Trophoblast cell (in vitro differentiated cells and primary cell): ENCODE data around the gene ZNF79.

ENCODE experiments used
- DNase-seq, 2 donors: peaks; one replicate each; pipeline ENCODE4 v3.0.0-alpha.2; 2016
- H2AFZ ChIP-seq: 2 replicates; pipeline ENCODE4 v1.6.1; 2013; ENCODE audit warnings: low read length, moderate library complexity, mild to moderate bottlenecking; ENCODE audit not compliant: insufficient read depth, poor library complexity
- H2AK5ac ChIP-seq: 2 replicates; pipeline ENCODE4 v1.6.1; 2013; ENCODE audit warnings: mild to moderate bottlenecking, low read length
- H2BK120ac ChIP-seq: 2 replicates; pipeline ENCODE4 v1.6.1; 2013; ENCODE audit warnings: low read length, mild to moderate bottlenecking, moderate library complexity; ENCODE audit not compliant: insufficient read depth, poor library complexity
- H2BK12ac ChIP-seq: 2 replicates; pipeline ENCODE4 v1.6.1; 2013; ENCODE audit warnings: mild to moderate bottlenecking, low read length, moderate library complexity
- H2BK5ac ChIP-seq: 2 replicates; pipeline ENCODE4 v1.6.1; 2013; ENCODE audit warnings: low read length, low read depth, moderate library complexity, mild to moderate bottlenecking; ENCODE audit not compliant: poor library complexity
- H3K14ac ChIP-seq: 2 replicates; pipeline ENCODE4 v1.6.1; 2013; ENCODE audit warnings: mild to moderate bottlenecking, low read length
- H3K18ac ChIP-seq: 2 replicates; pipeline ENCODE4 v1.6.1; 2013; ENCODE audit warnings: mild to moderate bottlenecking, low read length
- H3K23ac ChIP-seq: 2 replicates; pipeline ENCODE4 v1.6.1; 2013; ENCODE audit warnings: low read length
- H3K27ac ChIP-seq: 2 replicates; pipeline ENCODE4 v1.5.1; 2013; ENCODE audit warnings: low read depth, mild to moderate bottlenecking, inconsistent platforms, low read length, moderate library complexity
- H3K27me3 ChIP-seq: 2 replicates; pipeline ENCODE4 v1.6.1; 2013; ENCODE audit warnings: inconsistent platforms, mild to moderate bottlenecking, low read length, moderate library complexity; ENCODE audit not compliant: insufficient read depth
- H3K36me3 ChIP-seq, 2 experiments: 1 replicate in 1 of 2; 2 replicates in 1 of 2; pipeline ENCODE4 v1.6.1; 2013; ENCODE audit warnings: low read length in 2 of 2, mild to moderate bottlenecking in 2 of 2, moderate library complexity in 1 of 2; ENCODE audit not compliant: insufficient read depth in 2 of 2, control insufficient read depth in 1 of 2
- H3K4ac ChIP-seq: 2 replicates; pipeline ENCODE4 v1.6.1; 2013; ENCODE audit warnings: low read depth, mild to moderate bottlenecking, low read length, moderate library complexity
- H3K4me1 ChIP-seq, 2 experiments: 1 replicate in 1 of 2; 2 replicates in 1 of 2; pipeline ENCODE4 v1.6.1; 2013; ENCODE audit warnings: low read length in 2 of 2, mild to moderate bottlenecking in 2 of 2, moderate library complexity in 1 of 2; ENCODE audit not compliant: insufficient read depth in 2 of 2, control insufficient read depth in 1 of 2
- H3K4me2 ChIP-seq: 2 replicates; pipeline ENCODE4 v1.6.1; 2013; ENCODE audit warnings: inconsistent platforms, mild to moderate bottlenecking, low read length, moderate library complexity
- H3K4me3 ChIP-seq: 2 replicates; pipeline ENCODE4 v1.5.1; 2013; ENCODE audit warnings: mild to moderate bottlenecking, low read depth, low read length, inconsistent platforms
- H3K79me1 ChIP-seq: one replicate; pipeline ENCODE4 v1.6.1; 2013; ENCODE audit warnings: low read length
- H3K79me2 ChIP-seq: 2 replicates; pipeline ENCODE4 v1.6.1; 2013; ENCODE audit warnings: low read length, mild to moderate bottlenecking; ENCODE audit not compliant: control insufficient read depth, insufficient read depth, poor library complexity
- H3K9ac ChIP-seq: 2 replicates; pipeline ENCODE4 v1.6.1; 2013; ENCODE audit warnings: mild to moderate bottlenecking, low read length
- H3K9me3 ChIP-seq: 2 replicates; pipeline ENCODE4 v1.6.1; 2013; ENCODE audit warnings: low read depth, mild to moderate bottlenecking, control low read depth, inconsistent platforms, low read length; ENCODE audit not compliant: insufficient read depth
- H4K12ac ChIP-seq: 2 replicates; pipeline ENCODE4 v1.6.1; 2013; ENCODE audit warnings: low read depth, mild to moderate bottlenecking, low read length, moderate library complexity
- H4K8ac ChIP-seq: 2 replicates; pipeline ENCODE4 v1.6.1; 2013; ENCODE audit warnings: low read depth, mild to moderate bottlenecking, low read length, moderate library complexity
- H4K91ac ChIP-seq: one replicate; pipeline ENCODE4 v1.6.1; 2013; ENCODE audit warnings: low read depth, mild to moderate bottlenecking, low read length, moderate library complexity
- WGBS: extraction: QIAGEN DNeasy Blood & Tissue Kit; methylation state at CpG from one replicate; pipeline ENCODE4 v1.1.7; 2013; ENCODE audit warnings: missing lambda C conversion rate; ENCODE audit not compliant: insufficient read length, insufficient coverage; ENCODE audit errors: extremely low coverage; 5-methylcytosine and 5-hydroxymethylcytosine counted together

ZNF79 gene

GRCh38 chr9:127418037-127418471, 6.1 kb upstream of the ZNF79 start:
- no peaks in the 10 kb centered on the region for H3K27me3 ChIP-seq

GRCh38 chr9:127419348-127419747, 4.8 kb upstream of the ZNF79 start:
- H3K27ac ChIP-seq, result no peak overlapping the region
- H3K4me3 ChIP-seq, result no peak overlapping the region
- no peak overlapping the region for H3K14ac ChIP-seq
- no peak overlapping the region for H4K8ac ChIP-seq
- H4K91ac ChIP-seq, result no peak overlapping the region
- no peak overlapping the region for H2BK120ac ChIP-seq
- H3K79me2 ChIP-seq, result peaks cover under 1% of the 10 kb centered on the region
- H2BK12ac ChIP-seq, result no peak overlapping the region
- no peak for DNase-seq
- H3K9ac ChIP-seq, result no peak overlapping the region
- no peak overlapping the region for H3K18ac ChIP-seq
- no peak overlapping the region for H4K12ac ChIP-seq
- no peaks in the 10 kb centered on the region for H3K27me3 ChIP-seq
- no peaks in the 10 kb centered on the region for H3K9me3 ChIP-seq
- peaks cover 5% of the 10 kb centered on the region for H3K79me1 ChIP-seq
- H3K4me1 ChIP-seq, result peaks cover 5 to 24% of the 10 kb centered on the region in 2 experiments
- no peak overlapping the region for H2AK5ac ChIP-seq
- WGBS, result no CpG with 5 or more reads among the region's 6 CpGs
- H2BK5ac ChIP-seq, result no peak overlapping the region
- H2AFZ ChIP-seq, result no peak overlapping the region
- no peak overlapping the region for H3K23ac ChIP-seq
- H3K4ac ChIP-seq, result no peak overlapping the region
- peaks cover 0 to 2% of the 10 kb centered on the region in 2 experiments for H3K36me3 ChIP-seq
- H3K4me2 ChIP-seq, result no peak overlapping the region

More at GRCh38 chr9:127418037-127418471, 6.1 kb upstream of the ZNF79 start:
- Histone ChIP-seq H4K12ac (no peak overlapping the region), H3K14ac (no peak overlapping the region), H3K18ac (no peak overlapping the region), H3K4me1 (peaks cover 5 to 22% of the 10 kb centered on the region in 2 experiments), H3K9ac (no peak overlapping the region), H3K9me3 (no peaks in the 10 kb centered on the region), H3K27ac (no peak overlapping the region), H2BK5ac (no peak overlapping the region), H3K4me2 (no peak overlapping the region), H3K36me3 (peaks cover 2% of the 10 kb centered on the region in 2 experiments), H3K79me2 (no peaks in the 10 kb centered on the region), H3K4ac (no peak overlapping the region), H2AFZ (no peak overlapping the region), H3K23ac (no peak overlapping the region), H3K79me1 (no peaks in the 10 kb centered on the region), H3K4me3 (no peak overlapping the region), H4K8ac (no peak overlapping the region), H2AK5ac (no peak overlapping the region), H2BK120ac (no peak overlapping the region), H2BK12ac (no peak overlapping the region), H4K91ac (no peak overlapping the region)
- DNase-seq, result no peak
- WGBS, result no CpG with 5 or more reads among the region's 12 CpGs

- Histone ChIP-seq H3K4me1 (peaks cover 7 to 21% of the 10 kb centered on the region in 2 experiments), H2AFZ (no peak overlapping the region), H3K79me2 (peaks cover 7% of the 10 kb centered on the region), H4K8ac (no peak overlapping the region), H2BK120ac (no peak overlapping the region), H3K4ac (no peak overlapping the region), H3K36me3 (peaks cover 0 to 2% of the 10 kb centered on the region in 2 experiments), H3K27me3 (no peaks in the 10 kb centered on the region), H2BK5ac (no peak overlapping the region), H3K9ac (no peak overlapping the region), H3K14ac (no peak overlapping the region), H3K4me3 (no peak overlapping the region), H4K91ac (no peak overlapping the region), H4K12ac (no peak overlapping the region), H3K27ac (no peak overlapping the region), H3K4me2 (no peak overlapping the region), H3K23ac (no peak overlapping the region), H2AK5ac (no peak overlapping the region), H3K9me3 (peaks cover 2% of the 10 kb centered on the region), H3K79me1 (peaks cover 8% of the 10 kb centered on the region), H3K18ac (no peak overlapping the region), H2BK12ac (no peak overlapping the region)
- DNase-seq, result no peak
- WGBS, result no CpG with 5 or more reads among the region's 7 CpGs
Measured at GRCh38 chr9:127421057-127421456, 3.1 kb upstream of the ZNF79 start.

- no peak overlapping the region for H4K91ac ChIP-seq
- no peak overlapping the region for H2BK12ac ChIP-seq
- no CpG with 5 or more reads among the region's 10 CpGs for WGBS
- peaks cover 7% of the 10 kb centered on the region for H3K79me2 ChIP-seq
- no peak overlapping the region for H3K4ac ChIP-seq
- no peak for DNase-seq
- H3K4me3 ChIP-seq, result no peak overlapping the region
- H3K4me1 ChIP-seq, result peaks cover 4 to 14% of the 10 kb centered on the region in 2 experiments
- no peak overlapping the region for H4K8ac ChIP-seq
- no peak overlapping the region for H2BK5ac ChIP-seq
- no peak overlapping the region for H3K18ac ChIP-seq
- no peak overlapping the region for H3K23ac ChIP-seq
- H3K27me3 ChIP-seq, result no peaks in the 10 kb centered on the region
- no peak overlapping the region for H3K9ac ChIP-seq
- no peak overlapping the region for H3K14ac ChIP-seq
- H2AFZ ChIP-seq, result no peak overlapping the region
- H2BK120ac ChIP-seq, result no peak overlapping the region
- H4K12ac ChIP-seq, result no peak overlapping the region
- H3K27ac ChIP-seq, result no peak overlapping the region
- peaks cover 2% of the 10 kb centered on the region for H3K9me3 ChIP-seq
- H3K79me1 ChIP-seq, result peaks cover 8% of the 10 kb centered on the region
- H3K4me2 ChIP-seq, result no peak overlapping the region
- peaks cover 0 to 2% of the 10 kb centered on the region in 2 experiments for H3K36me3 ChIP-seq
- no peak overlapping the region for H2AK5ac ChIP-seq
Measured at GRCh38 chr9:127422133-127422782, 1.9 kb upstream of the ZNF79 start.
